Stimulated activated CD4-positive, alpha-beta T cell treated with anti-CD3 and anti-CD28 coated beads, TNF-alpha, amount 100 ng/mL, for 48 hours (primary cell): ENCODE results near the gene SEMA4G.

Experiments
- DNase-seq, 3 donors: peaks; one replicate each; pipeline ENCODE4 v3.0.0-alpha.2; 2020; ENCODE audit warnings: low read depth in 3 of 3

SEMA4G gene, protein sequence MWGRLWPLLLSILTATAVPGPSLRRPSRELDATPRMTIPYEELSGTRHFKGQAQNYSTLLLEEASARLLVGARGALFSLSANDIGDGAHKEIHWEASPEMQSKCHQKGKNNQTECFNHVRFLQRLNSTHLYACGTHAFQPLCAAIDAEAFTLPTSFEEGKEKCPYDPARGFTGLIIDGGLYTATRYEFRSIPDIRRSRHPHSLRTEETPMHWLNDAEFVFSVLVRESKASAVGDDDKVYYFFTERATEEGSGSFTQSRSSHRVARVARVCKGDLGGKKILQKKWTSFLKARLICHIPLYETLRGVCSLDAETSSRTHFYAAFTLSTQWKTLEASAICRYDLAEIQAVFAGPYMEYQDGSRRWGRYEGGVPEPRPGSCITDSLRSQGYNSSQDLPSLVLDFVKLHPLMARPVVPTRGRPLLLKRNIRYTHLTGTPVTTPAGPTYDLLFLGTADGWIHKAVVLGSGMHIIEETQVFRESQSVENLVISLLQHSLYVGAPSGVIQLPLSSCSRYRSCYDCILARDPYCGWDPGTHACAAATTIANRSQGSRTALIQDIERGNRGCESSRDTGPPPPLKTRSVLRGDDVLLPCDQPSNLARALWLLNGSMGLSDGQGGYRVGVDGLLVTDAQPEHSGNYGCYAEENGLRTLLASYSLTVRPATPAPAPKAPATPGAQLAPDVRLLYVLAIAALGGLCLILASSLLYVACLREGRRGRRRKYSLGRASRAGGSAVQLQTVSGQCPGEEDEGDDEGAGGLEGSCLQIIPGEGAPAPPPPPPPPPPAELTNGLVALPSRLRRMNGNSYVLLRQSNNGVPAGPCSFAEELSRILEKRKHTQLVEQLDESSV

DNA sequence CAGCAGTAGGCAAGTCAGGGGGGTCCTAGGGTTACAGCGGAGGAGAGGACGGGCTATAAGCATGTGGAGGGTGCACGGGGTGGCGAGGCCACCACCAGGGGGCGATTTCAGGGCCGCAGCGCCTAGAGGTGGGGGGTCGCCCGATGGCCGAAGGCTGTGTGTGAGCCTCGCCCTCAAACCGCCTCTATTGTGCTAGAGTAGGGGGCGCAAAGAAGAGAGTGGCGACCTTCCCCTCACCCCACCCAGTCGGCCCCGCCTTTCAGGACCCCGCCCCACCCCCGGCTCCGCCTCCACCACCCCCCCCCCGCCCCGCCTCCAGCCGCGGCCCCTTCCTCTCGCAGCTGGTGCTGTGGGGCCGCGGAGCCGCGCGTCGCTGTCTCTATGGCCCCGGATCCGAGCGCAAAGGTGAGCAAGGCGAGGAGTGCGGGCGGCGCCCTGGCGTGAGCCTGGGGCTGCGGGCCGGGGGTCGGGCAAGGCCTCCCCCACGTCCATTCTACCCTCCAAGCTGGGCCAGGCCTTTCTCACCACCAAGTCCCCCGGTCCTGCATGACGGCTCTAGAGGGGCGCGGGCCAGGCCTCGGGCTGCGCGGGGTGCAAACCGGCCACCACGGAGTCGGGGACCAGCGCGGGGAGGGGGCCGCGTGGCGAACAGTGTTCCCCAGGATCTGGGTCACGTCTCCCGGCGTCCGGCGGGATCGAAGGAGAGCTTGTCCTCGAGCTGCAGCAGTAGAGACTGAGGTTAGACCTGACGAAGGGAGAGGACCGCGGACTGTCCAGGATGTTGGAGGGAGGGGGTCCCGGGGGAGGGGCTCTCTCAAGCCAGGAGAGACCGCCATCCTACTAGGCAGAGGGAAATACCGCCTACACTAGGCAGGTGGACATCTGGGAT is at the start of gene SEMA4G:
Gene SEMA4G, plus strand, starts transcription at position 318 of the 889 bp plus-strand sequence. CDS start 3,409 bp downstream, outside the sequence.
- DNase-seq = peak in 1 of 3 donors; percentile 29

DNA sequence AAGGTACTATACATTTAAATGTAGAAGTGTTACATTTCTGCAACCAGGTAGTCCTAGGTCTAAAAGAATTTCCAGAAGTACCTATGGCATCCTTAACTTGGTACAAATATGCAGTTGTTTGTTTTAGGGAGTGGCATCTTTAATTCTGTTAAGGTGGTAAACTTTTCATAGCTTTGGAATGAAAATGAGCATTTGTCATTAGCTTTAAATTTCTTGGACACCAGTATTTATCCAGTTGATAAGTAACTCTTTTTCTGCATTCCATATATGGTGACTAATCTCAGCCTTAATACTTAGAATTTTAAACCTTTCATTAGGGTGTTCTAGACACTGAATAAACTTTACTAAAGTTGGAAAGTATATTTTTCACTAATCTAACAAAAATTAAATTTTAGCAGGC is 45.7 kb upstream of the SEMA4G start:
- DNase-seq = no peak

DNA sequence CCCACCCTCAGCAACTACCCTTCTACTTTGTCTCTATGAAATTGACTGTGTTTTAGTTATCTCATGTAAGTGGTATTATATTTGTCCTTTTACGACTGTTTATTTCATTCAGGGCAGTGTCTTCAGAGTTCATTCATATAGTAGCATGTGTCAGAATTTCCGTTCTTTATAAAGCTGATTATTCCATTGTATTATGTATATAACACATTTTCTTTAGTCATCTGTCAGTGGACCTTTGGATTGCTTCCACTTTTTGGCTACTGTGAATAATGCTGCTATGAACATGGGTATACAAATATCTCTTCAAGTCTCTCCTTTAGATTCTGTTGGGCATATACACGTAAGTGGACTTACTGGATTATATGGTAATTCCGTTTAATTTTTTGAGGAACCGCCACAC is 42.0 kb upstream of the SEMA4G start:
- DNase-seq = no peak

DNA sequence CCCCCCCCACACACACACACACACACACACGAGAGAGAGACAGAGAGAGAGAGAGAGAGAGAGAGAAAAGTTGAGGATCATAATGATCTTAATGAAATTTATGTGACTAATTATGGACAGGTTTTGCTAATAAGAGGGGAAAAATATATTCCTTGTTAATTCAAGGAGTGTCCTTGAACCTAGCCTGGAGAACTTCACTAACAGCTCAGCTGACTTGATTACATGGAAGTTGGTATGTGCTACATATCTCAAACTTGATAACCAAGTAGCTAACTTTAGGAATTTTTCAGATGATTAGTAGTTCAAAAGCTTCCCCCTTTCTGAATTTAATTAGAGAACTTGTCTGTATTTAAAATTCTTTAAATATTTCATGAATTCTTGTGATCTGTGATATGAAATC is 41.3 kb upstream of the SEMA4G start:
- no peak for DNase-seq

DNA sequence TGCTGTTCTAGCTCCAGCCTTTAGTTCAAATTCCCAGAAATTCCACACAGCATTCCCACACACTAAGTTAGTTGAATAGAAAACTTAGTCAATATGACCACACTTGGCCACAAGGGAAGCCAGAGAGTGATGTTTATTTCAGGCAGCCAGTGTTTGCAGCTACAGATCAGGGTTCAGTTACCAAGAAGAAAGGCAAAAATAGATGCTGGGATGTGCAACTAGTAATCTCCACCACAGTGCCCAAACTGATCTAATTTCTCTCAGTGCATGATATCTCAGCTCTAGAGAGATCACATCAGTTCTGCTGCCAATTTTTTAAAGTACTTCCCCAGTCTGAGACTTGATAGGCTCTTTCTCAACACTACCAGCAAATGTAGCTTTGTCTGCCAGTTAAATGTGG is 38.9 kb upstream of the SEMA4G start:
- no peak for DNase-seq

DNA sequence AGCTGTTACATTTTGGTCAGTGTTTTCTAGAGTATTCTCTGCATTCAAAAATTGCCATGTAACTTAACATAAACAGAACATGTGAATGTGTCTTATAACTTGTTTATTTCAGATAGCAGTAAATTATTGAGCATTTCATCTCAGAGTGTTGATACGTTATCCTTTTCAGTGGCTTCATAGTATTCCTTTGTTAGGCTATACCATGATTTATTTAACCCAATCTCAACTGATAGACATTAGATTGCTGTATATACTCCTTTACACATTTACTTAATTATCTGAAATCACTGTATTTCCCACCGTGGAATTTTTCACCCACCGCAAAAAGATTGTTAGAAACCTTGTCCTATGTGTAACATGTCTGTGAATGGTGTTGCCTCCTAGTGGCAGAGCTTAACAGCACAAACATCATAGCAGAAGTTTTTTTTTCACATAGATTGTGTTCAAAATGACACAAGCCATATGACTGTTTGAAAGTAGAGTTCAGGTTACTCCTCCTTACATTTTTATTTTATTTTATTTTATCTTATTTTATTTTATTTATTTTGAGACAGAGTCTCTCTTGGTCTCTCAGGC is 35.1 kb upstream of the SEMA4G start:
- no peak for DNase-seq

DNA sequence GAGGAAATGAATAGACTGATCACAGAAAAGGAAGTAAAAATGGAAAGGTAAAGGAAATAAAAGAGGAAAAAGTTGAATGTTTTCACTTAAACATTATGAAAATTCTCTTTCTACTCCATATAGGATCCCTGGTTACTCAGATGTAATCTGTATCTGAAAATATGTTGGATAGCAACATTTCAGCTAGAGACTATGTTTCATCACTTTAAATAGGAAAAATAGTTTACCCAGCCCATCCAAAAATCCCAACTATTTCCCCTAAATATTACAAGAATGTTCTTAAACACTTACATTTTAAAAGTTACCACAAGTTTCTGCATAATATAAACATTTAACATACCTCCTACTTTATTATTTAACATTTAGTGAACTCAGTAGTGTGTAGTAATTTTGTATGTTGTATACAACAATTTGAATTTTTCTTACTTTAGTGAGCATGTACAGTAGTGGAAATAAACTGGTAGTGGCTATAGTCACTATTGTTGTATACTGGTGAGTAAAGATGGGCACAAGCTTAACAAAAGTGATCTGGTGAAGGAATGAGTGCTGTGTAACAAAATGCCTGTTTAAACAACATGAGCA is 29.4 kb upstream of the SEMA4G start:
- DNase-seq = no peak

DNA sequence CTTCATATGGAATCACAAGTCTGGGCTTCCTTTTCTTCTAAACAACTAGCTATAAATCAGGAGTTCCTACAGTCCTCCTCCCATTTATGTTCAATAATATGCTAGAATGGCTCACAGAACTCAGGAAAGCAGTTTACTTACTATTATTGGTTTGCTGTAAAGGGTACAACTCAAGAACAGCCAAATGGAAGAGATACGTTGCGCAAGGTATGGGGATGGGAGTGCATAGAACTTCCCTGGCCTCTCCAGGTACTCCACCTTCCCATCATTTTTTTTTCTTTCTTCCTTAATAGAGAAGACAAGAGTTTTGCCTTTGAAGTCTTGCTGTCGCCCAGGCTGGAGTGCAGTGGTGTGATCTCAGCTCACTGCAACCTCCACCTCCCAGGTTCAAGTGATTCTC is 27.1 kb upstream of the SEMA4G start:
- DNase-seq = no peak

DNA sequence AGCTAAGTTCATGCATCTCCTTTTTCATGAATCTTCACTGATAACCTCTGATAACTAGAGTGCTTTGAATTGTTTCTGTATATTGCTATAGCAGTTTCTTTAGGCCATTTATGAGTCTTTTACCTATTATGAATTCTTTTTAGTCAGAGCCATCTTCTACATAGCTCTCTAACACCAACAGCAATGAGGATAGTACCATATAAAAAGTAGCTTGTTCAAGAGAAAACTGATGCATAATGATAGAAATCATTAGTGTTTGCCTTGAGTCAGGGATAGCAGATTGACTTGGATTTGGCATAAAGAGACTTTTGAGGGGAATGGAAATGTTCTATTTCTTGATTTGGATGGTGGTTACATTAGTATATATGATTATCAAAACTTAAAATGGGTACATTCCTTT is 25.8 kb upstream of the SEMA4G start:
- DNase-seq = no peak

DNA sequence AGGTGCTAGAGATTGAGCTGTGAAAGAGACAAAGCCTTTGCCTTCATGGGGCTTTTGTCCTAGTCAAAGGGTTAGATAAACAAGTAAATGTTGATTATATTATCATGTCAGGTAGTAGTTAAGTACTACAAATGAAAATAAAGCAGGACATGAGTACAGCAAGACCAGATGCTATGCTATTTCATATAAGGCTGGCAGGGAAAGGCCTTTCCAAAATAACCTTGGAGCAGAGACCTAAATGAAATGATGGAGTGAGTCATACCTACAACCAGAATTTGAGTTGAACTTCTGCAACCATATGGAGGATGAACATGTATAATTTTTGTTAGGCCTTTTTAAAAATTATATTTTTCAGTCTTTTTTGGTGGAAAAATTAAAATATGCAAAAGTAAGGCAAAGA is 23.6 kb upstream of the SEMA4G start:
- DNase-seq = no peak

DNA sequence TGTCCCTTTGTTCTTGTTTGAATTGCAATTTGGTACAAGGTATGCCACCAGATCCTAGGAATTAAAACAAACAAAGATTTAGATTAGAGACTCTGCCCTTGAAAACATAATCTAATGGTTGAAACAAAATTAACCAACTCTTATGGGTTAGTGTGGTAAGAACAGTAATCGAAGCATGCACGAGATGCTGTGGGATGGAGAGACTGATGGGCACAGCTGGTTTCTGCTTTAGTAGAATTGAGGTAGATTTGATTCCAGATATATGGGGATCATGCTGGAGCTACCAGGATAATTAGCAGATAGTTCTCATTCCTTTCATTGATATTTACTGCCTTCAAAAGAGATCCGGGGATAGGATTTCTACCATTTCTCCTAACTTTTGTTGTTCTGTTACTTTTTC is 20.4 kb upstream of the SEMA4G start:
- no peak for DNase-seq

DNA sequence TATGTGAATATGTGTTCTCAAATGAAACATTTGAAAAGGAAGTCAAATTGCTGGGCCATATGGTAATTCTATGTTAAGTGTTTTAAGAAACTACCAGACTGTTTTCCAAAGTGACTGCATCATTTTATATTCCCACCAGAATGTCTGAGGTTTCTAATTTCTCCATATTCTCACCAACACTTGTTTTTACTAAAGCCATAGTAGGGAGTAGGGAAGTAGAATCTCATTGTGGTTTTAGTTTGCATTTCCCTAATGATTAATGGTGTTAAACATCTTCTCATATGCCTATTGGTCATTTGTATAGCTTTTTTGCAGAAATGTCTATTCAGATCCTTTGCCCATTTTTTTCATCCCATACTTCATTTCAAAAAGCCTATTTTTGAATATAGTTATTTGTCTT is 9.1 kb upstream of the SEMA4G start:
- no peak for DNase-seq

DNA sequence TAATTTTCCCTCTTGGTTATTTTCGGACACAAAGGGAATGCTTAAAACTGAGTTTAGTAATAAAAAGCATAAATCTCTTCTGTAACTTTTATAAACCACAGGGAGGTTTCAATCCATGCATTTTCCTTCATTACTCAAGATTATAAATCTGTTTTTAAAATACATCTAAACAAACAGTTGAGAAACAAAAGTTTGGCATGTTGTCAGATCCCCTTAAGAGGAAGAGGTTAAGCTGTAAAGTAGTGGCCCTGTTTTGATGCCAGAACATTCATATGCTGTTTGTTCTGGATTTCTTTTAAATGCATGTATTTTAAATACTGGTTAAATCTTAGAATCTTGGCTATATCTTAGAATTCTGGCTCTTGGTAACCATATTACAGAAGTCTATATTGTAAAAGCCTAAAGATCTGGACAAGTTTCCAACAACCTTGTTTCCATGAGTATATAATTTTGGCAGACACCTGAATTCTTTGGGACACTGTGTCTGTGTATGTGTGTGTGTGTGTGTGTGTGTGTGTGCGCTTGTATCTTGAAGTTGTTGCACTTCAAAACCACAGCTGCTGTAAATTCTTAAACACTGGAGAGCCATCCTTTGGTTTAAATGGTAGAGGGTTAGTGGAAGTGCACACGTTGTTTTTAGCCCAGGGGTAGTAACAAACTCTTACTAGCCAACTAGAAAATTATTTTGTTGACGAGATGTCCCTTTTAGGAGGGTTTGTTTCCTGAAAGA is 6.8 kb upstream of the SEMA4G start:
- no peak for DNase-seq

DNA sequence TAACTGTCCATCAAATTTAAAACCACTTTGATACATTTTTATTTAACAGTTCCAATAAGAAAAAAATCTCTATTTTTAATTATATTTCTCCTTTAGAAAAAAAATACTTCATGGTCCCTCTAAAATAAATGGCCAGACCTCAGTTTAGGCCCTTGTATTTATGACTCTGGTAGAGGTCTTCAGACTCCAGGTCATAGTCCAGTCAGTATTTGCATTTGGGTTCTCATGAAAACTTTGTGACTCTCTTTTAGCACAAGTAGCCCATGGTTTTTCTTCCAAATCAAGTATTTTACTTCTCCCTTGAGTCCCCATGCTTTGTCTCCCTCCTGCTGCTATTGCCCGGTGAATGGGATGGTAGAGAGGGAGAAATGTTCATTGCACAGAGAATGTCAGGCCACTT is 5.5 kb upstream of the SEMA4G start:
- DNase-seq = no peak

DNA sequence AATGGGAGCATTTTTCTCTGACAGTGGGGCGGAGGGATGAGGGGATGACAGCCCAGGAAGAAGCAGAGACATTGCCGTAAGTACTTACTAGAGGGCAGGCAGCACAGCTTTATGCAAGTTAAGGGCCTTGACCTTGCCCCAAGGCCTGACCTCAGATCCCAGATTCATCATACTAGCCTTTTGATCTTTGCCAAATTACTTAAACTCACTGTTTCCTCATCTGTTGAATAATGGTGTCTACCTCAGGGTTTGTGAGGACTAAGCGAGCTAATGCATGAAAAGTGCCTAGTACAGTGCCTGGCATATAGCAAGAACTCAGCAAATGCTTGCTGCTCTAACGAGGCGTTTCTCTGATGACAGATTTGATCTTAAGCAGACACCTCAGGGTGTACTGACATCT is 3.5 kb upstream of the SEMA4G start:
- DNase-seq = no peak

DNA sequence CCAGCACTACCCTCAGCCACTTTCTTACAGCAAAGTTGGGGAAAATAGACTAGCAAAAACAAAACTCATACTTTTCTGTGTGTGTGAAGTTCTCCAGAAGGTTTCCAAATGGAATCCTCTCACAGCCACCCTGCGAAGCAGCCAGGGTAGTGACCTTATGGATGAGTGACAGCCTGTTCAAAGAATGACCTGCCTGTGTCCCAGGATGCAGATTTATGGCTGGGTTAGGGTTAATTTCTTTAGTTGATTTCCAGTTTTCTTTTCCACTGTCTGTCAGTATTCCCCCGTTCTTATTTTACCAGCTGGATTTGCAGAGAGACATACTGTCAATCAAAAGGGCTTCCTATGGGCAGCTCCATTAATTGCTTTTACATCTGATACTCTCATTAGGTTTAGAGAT is 2.4 kb upstream of the SEMA4G start:
- DNase-seq = no peak

DNA sequence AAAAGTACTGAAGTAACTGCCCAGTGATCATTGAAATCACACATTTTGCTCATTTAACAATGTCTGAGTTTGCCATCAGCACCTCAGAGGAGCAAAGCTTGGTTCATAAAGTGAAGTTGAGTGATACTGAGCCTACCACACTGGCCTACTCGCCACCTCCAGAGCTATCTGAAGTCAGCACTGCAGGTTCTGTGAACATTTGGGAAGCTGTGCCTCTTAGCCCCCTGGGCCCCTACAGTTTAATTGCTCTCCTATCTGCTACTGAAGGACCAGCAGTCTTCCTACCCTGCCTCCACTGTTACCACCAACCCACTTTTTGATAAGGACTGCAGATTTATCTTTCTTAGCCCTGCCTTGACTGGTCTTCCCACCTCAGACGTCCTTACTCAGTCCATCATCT is 2.0 kb upstream of the SEMA4G start:
- DNase-seq = no peak

DNA sequence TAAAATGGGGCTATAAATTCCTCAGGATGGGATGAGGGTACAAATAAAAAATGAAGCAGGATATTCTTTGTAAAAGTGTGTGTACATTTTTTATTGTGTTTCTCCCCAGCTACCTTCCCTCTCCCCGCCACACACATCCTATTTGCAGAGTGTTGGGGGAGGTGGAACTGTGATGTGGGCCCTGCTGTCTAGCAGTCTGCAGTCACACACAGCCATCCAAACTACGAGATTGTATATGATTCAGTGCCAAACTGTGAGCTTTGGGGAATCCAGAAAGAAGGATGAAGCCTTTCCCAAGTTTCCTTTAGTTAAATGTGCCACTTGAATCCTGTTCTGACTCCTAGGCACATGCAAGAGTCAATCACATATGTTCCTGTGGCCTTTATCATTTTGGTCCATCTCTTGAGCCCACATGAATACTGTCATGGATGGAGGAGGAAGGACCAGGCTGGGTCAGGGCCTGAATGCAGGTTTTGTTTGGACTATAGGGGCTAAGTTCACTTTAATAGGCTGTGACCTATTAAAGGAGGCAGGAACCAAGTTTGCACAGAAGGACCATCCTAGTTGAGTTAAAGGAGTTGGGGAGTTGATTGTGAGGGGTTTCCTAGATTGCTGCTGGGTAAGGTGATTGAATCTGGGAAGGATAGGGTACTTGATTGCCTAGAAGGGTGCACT is 1.1 kb upstream of the SEMA4G start:
- DNase-seq = no peak

DNA sequence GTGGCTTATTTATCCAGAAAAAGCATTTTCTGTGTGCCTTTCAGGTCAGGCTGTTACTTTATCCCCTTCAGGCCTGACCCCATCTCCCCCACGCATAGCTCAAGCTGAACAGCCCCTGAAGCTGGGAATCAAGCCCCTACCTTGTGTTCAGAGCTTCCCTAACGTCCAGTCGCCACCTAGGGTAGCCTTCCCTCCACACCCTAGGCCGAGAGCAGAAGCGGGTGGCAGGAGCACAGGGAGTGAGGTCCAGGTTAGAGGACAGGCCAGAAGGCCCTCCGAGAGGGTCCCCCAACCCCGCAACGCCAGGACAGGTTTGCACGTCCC is 479 bp upstream of the SEMA4G start:
- DNase-seq = no peak
